NOMO-1 treated with DMSO at 0.1 percent for 48 hours (cell line): Measurements from ENCODE around the gene RBM39.
"Not testable (repeated sequence)": the region's sequence is repeated elsewhere in the genome, so short reads cannot be mapped to it uniquely, and the experiment has no call there.

Experiments used
- DNase-seq: peaks from one replicate; lab custom pipeline; 2025; ENCODE audit not compliant: unreplicated experiment; lab: John Stamatoyannopoulos, UW

RBM39 gene

GRCh38 chr20:35757098-35757705 lies 15.1 kb upstream of the RBM39 start:
- no peak for DNase-seq

- DNase-seq, result no peak
These were observed 14.3 kb upstream of the RBM39 start for GRCh38 chr20:35756404-35756803.

GRCh38 chr20:35750611-35751010 lies 8.6 kb upstream of the RBM39 start:
- DNase-seq, result no peak

- DNase-seq, result not testable (repeated sequence)
These were observed 2.4 kb upstream of the RBM39 start for GRCh38 chr20:35744492-35744841.

GRCh38 chr20:35743693-35744491 lies 1.8 kb upstream of the RBM39 start:
- DNase-seq, result peak; percentile 59

GRCh38 chr20:35742741-35743523 lies 872 bp upstream of the RBM39 start:
- peak; percentile 85 for DNase-seq

- peak; percentile 65 for DNase-seq
These were observed 2.5 kb downstream of the RBM39 start for GRCh38 chr20:35739294-35740163.

DNA sequence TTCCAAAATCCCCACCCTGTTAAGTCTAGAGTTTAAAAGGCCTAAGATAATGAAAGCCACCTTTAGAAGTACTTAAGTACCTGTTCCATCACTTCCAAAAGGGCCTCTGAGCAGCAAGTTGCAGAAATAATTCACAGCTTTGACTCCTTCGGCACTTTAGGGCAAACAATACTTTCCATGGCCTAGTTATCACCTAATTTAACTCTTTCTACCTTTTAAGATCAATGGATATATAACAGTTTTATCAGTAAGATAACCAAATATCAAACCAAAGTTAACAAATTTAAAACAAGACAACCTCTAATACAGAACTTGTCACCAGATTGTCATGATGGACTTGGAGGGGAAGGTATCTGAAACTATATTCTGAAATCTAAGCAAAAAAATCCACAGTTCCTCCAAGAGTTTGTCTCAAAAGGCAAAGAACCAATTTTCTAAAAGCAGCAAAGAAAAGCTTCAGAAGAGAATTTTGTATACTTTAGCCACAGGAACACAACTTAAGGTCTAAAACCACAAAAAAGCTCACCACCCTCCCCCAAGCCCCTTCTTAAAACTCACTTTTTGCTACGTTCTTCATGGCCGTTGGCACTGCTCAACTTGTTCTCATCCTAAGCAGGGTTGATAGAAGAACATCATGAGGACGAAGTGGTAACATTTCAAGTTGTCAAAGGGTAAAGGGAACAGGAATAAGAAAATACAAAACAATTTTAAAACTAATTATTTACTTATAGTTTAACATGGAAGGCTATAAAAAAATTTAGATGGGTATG lies 3.5 kb downstream of the RBM39 start:
- DNase-seq, result no peak

- no peak for DNase-seq
These were observed 4.2 kb downstream of the RBM39 start for GRCh38 chr20:35737865-35738333.

DNA sequence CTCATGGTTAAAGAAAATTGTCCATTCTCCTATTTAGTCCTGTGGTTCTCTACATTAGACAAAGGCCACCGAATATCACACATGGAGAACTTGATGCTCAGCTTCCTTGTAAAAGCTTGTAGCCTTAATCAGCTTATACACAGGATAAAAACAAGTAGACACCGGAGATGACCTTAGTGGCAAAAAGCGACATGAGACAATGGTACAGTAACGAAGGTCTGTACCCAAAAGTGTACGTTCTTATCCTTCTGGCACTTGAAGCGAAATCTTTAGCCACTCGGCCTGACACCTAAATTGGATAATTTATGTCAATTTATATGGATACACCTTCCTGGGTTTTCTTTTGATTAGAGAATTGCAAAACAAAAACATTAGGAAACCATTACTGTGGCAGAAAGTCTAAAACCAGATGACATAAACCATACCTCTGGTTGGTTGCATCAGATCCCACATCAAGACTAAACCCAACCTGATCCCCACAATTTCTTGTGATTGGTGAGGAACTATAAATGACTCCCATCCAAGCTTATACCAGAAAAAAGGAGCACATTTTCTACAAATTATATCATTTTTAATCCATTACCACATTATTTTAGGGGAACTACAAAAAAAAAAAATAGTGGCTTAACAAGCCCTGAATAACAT lies 6.1 kb downstream of the RBM39 start:
- DNase-seq, result no peak

DNA sequence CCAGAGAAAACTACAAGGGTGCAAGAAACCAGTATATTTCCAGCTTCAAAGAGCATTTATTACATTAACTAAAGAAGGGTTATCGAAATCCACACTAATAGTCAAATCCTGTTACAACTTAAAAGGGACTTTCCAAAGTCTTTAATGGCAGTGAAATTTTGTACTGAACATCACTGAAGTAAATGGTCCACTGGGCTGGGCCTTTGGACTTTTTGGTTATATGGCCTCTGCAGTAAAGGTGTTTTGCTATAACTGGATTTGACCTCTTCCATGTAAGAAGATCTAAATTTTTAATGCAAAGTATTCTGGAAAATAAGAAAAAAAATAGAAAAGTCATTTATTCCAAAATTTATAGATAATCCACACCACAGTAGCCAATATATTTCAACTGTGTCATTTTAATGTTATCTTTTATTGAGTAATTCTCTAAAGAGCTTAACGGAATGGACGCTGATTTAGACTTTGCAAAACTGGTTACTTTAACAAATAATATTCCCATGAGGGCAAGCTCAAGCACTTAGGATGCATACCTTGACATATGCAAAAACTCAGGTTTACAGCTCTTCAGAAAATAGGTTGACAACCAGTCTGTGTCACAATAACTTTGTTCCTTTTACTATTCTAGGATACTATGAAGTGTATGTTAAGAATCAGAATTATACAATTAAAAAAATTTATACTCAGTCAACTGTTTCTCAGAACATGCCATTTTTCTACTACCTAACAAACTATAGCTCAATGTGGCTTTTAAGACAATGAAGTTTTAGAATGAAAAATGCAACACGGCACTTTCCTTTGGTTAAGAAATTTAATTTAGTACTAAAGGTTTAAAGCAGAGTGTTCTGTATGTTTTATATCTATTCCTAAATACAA lies 7.0 kb downstream of the RBM39 start:
- no peak for DNase-seq

DNA sequence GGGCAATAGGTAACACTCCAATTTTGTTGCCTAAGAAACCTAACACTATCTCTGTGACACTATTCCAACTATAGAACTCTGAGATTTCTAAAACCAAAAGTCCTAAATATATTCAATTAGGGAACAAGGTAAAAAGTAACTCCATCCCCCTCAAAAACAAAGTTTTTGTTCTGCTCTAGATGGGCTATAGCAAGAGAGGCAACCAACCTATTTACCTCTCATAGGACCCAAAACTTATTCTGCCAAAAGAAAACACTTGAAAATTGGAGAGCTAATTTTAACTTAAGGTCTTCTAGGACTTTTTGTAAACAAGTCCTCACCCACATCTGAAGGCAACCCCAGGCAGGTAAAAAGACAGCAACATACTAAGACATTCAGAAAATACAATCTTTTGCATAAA lies 7.7 kb downstream of the RBM39 start:
- DNase-seq, result no peak

- no peak for DNase-seq
These were observed 9.4 kb downstream of the RBM39 start for GRCh38 chr20:35732644-35732982.

DNA sequence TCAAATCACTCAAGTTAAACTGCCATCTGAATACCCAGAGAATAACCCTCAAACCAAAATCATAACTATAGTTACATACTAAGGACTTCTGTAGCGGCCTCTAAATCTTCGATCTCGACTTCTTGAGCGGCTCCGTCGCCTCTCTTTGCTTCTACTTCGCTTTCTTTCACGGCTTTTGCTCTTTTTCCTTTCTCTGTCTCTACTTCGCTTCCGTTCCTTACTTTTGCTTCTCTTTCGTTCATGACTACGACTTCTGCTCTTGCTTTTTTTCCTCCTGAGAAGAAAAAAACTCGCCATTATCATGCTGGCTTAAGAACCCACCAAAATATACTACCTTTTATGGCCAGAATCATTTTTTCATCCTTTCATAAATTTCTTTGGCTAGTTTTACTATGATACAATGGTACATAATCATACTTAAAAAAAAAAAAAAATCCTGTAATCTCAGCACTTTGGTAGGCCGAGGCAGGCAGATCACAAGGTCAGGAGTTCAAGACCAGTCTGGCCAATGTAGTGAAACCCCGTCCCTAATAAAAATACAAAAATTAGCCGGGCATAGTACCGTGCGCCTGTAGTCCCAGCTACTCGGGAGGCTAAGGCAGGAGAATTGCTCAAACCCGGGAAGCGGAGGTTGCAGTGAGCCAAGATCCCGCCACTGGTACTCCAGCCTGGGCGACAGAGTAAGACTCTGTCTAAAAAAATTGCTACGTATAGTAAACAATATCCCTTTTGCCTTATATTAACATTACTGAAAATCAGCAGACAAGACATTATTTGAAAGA lies 10.0 kb downstream of the RBM39 start:
- no peak for DNase-seq

- no peak for DNase-seq
These were observed 10.6 kb downstream of the RBM39 start for GRCh38 chr20:35731469-35731788.

GRCh38 chr20:35730583-35731468 lies 11.2 kb downstream of the RBM39 start:
- DNase-seq, result no peak
